ENCODE results near the gene LTBP1.

LTBP1 gene

GRCh38 chr2:33246432-33246831 lies 299.7 kb downstream of the LTBP1 start:
- in situ Hi-C loops (cut with MboI; ENCODE audit: low sequenced_read_pairs), result no loop called here

GRCh38 chr2:33247365-33247764 lies 300.6 kb downstream of the LTBP1 start:
- in situ Hi-C loops (cut with MboI; ENCODE audit: low sequenced_read_pairs), result no loop called here

GRCh38 chr2:33250417-33251029 lies 303.8 kb downstream of the LTBP1 start:
- in situ Hi-C loops (cut with MboI; ENCODE audit: low sequenced_read_pairs), result no loop called here

- in situ Hi-C loops (cut with MboI; ENCODE audit: low sequenced_read_pairs), result no loop called here
Measured at GRCh38 chr2:33256162-33256755, 309.5 kb downstream of the LTBP1 start.

- in situ Hi-C loops (cut with MboI; ENCODE audit: low sequenced_read_pairs), result no loop called here
Measured at GRCh38 chr2:33258387-33258786, 311.6 kb downstream of the LTBP1 start.

GRCh38 chr2:33262097-33262496 lies 315.3 kb downstream of the LTBP1 start:
- in situ Hi-C loops (cut with MboI; ENCODE audit: low sequenced_read_pairs), result no loop called here

GRCh38 chr2:33264766-33265165 lies 318.0 kb downstream of the LTBP1 start:
- in situ Hi-C loops (cut with MboI; ENCODE audit: low sequenced_read_pairs), result no loop called here

GRCh38 chr2:33265584-33266338 lies 319.0 kb downstream of the LTBP1 start:
- in situ Hi-C loops (cut with MboI; ENCODE audit: low sequenced_read_pairs), result no loop called here

GRCh38 chr2:33266467-33266866 lies 319.7 kb downstream of the LTBP1 start:
- in situ Hi-C loops (cut with MboI; ENCODE audit: low sequenced_read_pairs), result no loop called here

- in situ Hi-C loops (cut with MboI; ENCODE audit: low sequenced_read_pairs), result no loop called here
Measured at GRCh38 chr2:33267043-33267442, 320.3 kb downstream of the LTBP1 start.

GRCh38 chr2:33267756-33268155 lies 321.0 kb downstream of the LTBP1 start:
- in situ Hi-C loops (cut with MboI; ENCODE audit: low sequenced_read_pairs), result no loop called here

GRCh38 chr2:33268246-33268831 lies 321.6 kb downstream of the LTBP1 start:
- in situ Hi-C loops (cut with MboI; ENCODE audit: low sequenced_read_pairs), result no loop called here

GRCh38 chr2:33272001-33272400 lies 325.2 kb downstream of the LTBP1 start:
- in situ Hi-C loops (cut with MboI; ENCODE audit: low sequenced_read_pairs), result no loop called here

GRCh38 chr2:33273479-33273878 lies 326.7 kb downstream of the LTBP1 start:
- in situ Hi-C loops (cut with MboI; ENCODE audit: low sequenced_read_pairs), result no loop called here

- in situ Hi-C loops (cut with MboI; ENCODE audit: low sequenced_read_pairs), result no loop called here
Measured at GRCh38 chr2:33274524-33274923, 327.8 kb downstream of the LTBP1 start.

- in situ Hi-C loops (cut with MboI; ENCODE audit: low sequenced_read_pairs), result no loop called here
Measured at GRCh38 chr2:33275689-33276444, 329.1 kb downstream of the LTBP1 start.

- in situ Hi-C loops (cut with MboI; ENCODE audit: low sequenced_read_pairs), result no loop called here
Measured at GRCh38 chr2:33277002-33277426, 330.3 kb downstream of the LTBP1 start.

GRCh38 chr2:33278245-33278943 lies 331.6 kb downstream of the LTBP1 start:
- in situ Hi-C loops (cut with MboI; ENCODE audit: low sequenced_read_pairs), result no loop called here

- in situ Hi-C loops (cut with MboI; ENCODE audit: low sequenced_read_pairs), result no loop called here
Measured at GRCh38 chr2:33284287-33284686, 337.5 kb downstream of the LTBP1 start.

- in situ Hi-C loops (cut with MboI; ENCODE audit: low sequenced_read_pairs), result no loop called here
Measured at GRCh38 chr2:33287507-33288005, 340.8 kb downstream of the LTBP1 start.
